ENCODE results near the gene ITPRIP.

The ITPRIP gene

DNA sequence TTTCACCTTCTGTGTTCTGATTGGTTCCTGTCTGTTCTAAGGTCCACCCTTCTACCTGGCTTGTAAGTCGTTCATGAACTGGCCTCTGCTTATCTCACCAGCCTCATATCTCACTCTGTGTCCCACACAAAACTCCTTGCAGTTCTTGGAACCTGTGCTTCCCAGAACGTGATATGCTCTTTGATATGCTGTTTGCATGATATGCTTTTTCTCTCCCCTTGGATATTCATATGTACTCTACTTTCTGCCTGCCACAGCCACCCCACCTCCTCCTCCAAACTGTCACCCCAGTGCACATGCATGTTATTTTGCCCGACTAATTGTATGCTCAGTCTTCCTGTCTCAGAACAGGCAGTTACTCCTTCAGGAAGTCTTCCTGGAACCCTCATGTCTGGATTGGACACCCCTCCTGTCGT lies 1.9 kb upstream of the ITPRIP start:
- no peak for DNase-seq

DNA sequence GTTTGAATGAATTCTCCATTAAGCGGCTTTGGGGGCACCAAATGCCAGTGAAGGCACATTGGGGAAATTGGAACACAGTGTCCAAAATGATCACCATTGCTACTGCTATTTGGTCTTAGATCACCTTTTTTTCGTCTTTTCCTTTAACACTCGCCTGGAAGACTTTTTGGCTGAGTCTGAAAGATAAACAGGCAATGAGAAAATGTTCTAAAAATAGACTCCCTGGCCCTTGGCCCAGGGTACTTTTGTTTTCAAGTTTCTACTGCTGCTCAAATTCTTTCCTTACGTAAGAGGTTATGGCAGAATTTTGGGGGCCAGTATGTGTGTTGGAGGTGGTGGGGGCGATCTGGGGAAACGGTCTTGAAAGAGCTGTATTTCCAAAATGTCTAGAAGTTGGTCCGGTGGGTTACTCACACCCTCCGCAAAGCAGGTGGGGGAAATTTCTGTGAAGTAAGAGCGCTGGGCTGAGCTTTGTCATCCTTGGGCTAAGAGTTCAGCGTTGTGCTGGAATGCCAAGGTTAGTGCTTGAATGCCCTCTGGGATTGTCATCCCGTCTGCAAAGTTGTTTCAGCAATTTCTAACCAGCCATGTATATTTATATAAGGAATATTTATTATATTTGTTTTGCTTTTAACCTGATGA lies 1.3 kb upstream of the ITPRIP start:
- DNase-seq = no peak

- no peak for DNase-seq
Observed at GRCh38 chr10:104337521-104337984, 712 bp downstream of the ITPRIP start.

- no peak for DNase-seq
Observed at GRCh38 chr10:104336821-104337467, 1.3 kb downstream of the ITPRIP start.

- peak; percentile 84 for DNase-seq
Observed at GRCh38 chr10:104334965-104335650, 3.2 kb downstream of the ITPRIP start.

DNA sequence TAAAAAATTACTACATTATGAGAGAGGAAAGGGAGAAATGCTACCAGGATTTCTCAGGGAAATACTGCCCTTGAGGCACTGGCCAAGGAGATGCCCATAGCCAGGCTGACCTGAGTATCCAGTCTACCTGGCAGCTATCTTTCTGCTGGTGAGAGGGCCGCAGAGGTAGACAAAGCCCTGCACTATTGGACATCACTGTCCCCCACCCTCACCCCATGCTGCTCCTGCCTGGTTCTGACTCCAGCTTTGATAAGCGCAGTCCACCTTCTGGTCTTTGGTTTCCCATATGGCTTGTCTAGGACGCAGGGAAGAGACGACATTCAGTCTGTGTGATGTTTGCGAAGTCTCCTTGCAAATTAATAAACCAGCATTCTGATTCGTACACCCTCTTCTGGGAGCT lies 3.7 kb downstream of the ITPRIP start:
- no peak for DNase-seq

GRCh38 chr10:104333728-104334373 lies 4.4 kb downstream of the ITPRIP start:
- no peak for DNase-seq

DNA sequence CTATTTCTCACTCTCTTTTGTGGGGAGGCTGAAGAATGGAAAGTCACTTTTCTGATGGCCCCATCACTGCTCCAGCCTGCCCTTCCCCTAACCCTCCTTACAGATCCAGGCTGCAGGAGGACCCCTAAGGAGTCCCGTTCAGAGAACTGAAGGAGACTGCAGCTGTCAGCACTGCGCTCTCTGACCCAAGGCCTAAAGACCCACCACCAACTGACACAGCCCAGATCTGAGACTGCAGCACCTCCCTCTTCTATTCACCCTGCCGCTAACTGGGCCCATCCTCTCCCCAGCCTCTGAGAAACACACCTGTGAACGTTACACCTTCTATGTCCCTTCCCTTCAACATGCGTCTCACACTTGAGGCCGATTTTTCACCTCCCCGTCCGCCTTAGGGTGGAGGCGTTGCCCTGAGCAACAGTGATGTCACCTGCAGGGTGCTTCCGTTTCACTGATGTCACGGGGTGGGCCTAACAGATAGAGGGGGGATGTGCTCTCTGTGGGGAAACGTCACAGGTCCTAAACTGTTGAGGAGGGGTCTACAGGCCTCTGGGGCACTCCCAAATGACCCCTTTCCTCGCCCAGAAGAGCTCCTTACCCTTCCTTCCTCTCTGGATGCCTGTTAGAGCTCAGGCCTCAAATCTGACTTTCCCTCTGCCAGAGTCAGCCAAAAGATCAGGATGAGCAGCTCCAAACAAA lies 5.1 kb downstream of the ITPRIP start:
- DNase-seq = peak; percentile 57

GRCh38 chr10:104332243-104333031 lies 5.8 kb downstream of the ITPRIP start:
- DNase-seq = no peak

- peak; percentile 68 for DNase-seq
Observed at GRCh38 chr10:104331208-104331838, 6.9 kb downstream of the ITPRIP start.

DNA sequence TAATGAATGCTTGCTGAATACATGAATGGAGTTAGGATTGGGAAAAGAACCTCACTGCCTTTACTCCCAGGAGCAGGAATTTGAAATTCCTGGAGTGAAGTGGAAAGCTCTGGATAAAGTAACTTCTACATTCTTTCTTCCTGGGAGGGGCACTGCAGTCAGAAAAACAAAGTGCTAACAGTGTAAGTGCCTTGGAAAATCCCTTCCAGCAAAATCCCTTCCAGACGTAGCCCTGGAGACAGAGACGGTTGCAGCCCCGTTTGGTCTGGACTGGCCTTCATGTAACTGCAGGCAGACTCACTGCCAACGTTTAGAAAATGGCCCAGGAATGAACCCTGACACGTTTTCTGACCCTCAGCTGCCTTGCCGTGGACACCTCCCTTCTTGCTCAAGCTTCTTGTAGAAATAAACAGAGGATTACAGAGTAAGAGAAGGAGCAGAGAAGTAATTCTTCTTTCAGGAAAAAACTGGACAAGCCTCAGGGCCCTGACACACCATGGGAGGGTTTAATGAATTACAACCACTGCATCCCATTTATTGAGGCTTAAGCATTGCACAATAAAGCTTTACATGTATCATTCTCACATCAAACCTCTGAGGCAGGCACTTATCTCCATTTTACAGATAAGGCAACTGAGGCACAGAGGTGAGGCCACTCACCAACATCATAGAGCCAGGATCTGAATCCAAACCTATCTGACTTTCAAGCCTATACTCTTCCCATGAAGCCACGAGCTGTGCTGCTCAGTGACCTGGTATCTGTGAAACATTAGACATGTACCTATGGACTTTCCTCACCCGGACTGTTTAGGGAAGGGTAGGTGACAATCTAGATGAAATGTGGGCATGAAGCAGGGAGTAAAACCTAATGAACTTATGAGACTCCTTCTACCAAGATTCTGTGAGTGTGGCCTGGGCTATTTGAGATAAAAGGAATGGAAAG lies 7.8 kb downstream of the ITPRIP start:
- no peak for DNase-seq

DNA sequence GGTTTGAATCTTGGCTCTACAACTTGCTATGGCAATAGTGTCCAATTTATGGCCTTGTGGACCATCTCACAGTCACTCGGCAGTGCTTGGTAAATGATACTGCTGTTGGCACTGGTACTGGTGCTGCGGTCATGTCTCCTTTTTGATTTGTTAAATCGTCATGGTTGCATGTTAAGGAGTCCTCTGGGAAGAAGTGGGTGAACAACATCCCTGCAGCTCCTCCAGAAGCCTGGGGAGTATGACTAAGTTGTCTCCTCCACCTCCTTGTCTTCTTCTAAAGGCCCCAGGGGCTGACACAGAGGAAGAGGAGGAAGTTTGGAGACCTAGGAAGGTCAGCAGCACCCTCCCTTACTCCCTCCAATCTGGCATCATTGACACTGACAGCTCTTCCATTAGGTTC lies 8.5 kb downstream of the ITPRIP start:
- no peak for DNase-seq

DNA sequence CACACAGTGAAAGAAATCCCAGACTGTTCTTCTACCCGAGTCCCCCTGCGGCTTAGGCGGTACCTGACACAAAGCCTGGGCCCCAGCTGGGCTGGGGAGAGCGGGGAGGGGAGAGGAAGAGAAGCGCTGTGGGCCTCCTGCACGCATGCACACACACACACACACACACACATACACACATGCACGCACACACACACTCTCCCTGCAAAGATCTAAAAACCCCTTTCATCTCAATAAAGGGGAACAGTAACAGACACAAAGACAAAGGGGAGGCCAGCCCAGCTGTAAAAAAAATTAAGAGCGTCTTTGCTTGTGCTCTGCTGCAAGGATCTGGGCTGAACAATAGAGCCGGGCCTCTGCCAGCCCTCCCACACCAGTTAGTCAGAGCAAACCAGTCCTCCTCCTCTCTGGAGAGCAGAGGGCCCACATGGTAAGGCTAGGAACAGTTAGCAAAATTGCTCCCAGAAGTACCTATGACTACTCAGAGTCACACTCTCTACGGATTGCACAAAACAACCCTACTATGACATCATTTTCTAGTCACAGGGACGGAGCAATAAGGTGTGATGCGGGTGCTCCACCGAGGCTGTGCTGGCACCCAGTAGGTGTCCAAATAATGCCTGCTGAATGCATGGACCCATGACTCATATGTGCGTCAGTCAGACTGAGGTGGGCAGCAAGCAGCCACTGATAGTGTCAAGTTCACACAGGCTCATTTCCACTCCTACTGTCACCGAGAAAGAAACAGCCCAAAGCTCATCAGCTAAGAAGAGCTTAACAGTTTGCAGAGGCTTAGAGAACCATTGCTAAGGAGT lies 9.2 kb downstream of the ITPRIP start:
- peak; percentile 57 for DNase-seq

GRCh38 chr10:104328646-104328895 lies 9.7 kb downstream of the ITPRIP start:
- DNase-seq = no peak

DNA sequence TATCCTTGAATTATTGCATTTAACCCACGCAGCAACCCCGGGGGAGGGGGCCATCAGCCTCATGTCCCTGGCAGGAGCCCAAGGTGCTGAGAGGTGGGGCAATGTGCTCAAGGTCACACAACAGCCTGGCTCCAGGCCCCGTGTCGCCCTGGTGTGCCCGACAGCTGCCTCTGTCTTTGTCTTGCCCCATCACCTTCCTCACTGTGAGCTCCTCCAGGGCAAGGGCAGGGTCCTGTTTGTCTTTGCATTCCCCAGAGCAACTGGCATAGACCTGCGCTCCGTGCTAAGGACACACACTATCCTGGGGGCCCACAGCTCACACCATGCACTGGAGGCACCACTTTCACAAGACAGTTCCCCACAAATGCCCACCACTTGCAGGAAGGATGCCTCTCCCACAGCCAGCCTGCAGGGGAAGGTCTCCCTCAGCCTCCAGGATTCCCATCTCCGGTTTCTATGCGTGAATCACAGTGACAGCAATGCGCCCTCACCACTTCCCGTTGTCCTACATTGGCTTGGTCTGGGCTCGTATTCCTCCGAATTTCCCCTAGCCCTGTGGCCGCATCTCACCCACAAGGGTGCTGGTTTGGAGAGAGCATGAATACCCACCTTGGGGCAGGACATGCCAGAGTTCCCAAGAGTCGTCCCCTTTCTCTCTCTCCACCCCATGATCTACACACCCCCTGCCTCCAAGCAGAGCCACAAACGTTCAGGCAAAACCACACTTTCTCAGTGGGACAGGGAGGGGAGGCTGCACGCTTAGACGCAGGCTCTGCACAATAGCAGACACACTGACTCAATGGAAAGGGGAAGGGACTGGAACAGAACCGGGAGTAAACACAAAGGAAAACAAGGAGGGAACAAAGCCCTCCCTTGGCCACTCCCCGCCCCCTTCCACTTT lies 10.3 kb downstream of the ITPRIP start:
- peak; percentile 10 for DNase-seq

GRCh38 chr10:104326991-104327610 lies 11.2 kb downstream of the ITPRIP start:
- no peak for DNase-seq

DNA sequence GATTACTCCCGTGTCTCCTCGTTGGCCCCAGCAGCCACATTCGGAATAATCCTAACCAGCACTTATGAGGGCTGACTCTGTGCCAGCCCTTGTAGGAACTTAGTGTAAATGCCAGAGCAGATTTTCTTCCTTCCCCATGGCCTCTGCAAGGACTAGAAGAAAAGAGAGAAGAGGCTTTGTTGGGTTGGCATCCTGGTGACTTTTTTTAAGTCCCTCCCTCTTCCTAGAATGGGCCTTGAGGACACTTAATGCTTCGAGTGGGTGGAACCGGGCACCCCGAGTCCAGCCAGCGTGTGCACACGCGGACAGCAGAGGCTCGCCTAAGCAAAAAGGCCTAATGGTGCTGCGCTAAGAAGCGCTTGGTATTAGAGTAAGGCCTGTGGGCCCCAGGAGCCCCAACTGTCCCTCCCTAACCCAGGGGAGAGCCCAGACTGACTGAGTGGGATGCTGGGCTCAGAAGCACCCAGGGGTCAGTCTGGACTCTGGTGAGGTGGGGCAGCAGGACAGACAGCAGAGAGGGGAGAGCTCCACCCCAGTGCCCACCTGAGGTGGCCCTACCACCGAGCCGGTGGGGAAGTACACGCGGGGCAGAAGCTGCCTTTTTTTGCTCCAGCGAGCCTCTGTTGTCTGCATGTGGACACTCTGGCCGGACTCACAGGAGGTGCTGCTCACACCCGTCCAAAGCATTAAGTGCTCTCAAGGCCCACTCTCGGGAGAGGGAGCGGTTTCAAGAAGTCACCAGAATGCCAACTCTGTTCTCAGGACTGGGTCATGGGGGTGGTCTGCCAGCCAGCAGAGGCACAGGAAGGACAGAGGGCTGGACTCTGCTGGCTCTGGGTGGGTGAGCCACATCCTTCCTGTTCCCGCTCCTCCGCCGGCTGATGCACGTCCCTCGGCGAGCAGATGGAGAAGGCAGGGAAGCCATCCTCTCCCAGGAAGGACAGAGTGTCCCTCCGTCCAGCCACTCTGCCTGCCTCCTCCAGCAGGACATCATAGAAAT lies 12.5 kb downstream of the ITPRIP start:
- no peak for DNase-seq

All from NCI-H1436 (cell line).